T-helper 2 cell treated with Interferon-gamma antibody and Interleukin-4, amounts not matched to agents 5 μg/mL and 100 μg/mL, for 36 hours (primary cell): ENCODE measurements around the gene PAMR1.

ENCODE experiments used
- DNase-seq: peaks from one replicate; pipeline ENCODE4 v3.0.0; 2021; ENCODE audit warnings: low spot score
- H3K27ac Mint-ChIP-seq: one replicate; pipeline ENCODE4 v1.8.0; 2021; ENCODE audit warnings: mild to moderate bottlenecking, mixed read lengths
- H3K27me3 Mint-ChIP-seq: one replicate; pipeline ENCODE4 v1.8.0; 2021; ENCODE audit warnings: low read depth, mixed read lengths
- H3K36me3 Mint-ChIP-seq: one replicate; pipeline ENCODE4 v1.8.0; 2021; ENCODE audit warnings: low read depth, mixed read lengths
- H3K4me1 Mint-ChIP-seq: one replicate; pipeline ENCODE4 v1.8.0; 2021; ENCODE audit warnings: low read depth, mixed read lengths
- H3K4me3 Mint-ChIP-seq: one replicate; pipeline ENCODE4 v1.8.0; 2022; ENCODE audit warnings: mild to moderate bottlenecking, moderate library complexity, mixed read lengths
- H3K9me3 Mint-ChIP-seq: one replicate; pipeline ENCODE4 v1.8.0; 2021; ENCODE audit warnings: mixed read lengths

PAMR1 gene

GRCh38 chr11:35477901-35478300 lies 47.5 kb downstream of the PAMR1 start:
- H3K27ac Mint-ChIP-seq = no peak overlapping the region
- H3K4me1 Mint-ChIP-seq = no peaks in the 10 kb centered on the region
- H3K9me3 Mint-ChIP-seq = peaks cover 19% of the 10 kb centered on the region
- DNase-seq = no peak
- H3K27me3 Mint-ChIP-seq = peaks cover 10% of the 10 kb centered on the region
- H3K4me3 Mint-ChIP-seq = no peak overlapping the region
- no peaks in the 10 kb centered on the region for H3K36me3 Mint-ChIP-seq

- no peak overlapping the region for H3K4me3 Mint-ChIP-seq
- H3K4me1 Mint-ChIP-seq = no peaks in the 10 kb centered on the region
- peaks cover 12% of the 10 kb centered on the region for H3K9me3 Mint-ChIP-seq
- DNase-seq = no peak
- H3K36me3 Mint-ChIP-seq = no peaks in the 10 kb centered on the region
- peaks cover 10% of the 10 kb centered on the region for H3K27me3 Mint-ChIP-seq
- no peak overlapping the region for H3K27ac Mint-ChIP-seq
Observed at GRCh38 chr11:35474688-35475087, 50.7 kb downstream of the PAMR1 start.

DNA sequence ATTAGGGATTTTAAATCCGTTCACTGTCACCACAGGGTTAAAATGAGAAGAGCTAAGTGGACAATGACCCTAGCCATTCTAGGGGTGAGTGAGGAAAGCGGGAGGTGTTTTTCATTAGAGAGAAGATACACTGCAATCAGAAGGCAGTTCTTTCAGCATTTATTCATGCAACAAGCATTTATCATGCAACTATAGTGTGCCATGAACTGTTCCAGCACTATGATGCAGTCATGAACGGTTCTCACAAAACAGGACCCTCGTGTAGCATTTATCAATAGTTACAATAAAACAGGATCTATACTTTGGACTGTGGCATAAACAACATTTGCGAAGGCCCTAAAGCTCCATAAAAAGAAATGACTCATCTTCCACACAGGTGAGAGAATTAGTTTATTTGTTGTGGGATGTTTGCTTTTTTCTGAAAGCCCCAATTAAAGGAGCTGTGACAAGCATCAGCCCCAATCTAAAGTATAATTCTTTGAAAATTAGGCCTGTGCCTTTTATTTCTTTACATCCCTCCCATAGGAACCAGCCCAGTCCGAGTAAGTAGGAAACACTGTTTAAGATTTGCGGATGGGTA lies 51.5 kb downstream of the PAMR1 start:
- Mint-ChIP-seq H3K4me1 (no peaks in the 10 kb centered on the region), H3K36me3 (no peaks in the 10 kb centered on the region), H3K4me3 (no peak overlapping the region), H3K27me3 (peaks cover 12% of the 10 kb centered on the region), H3K9me3 (peaks cover 12% of the 10 kb centered on the region), H3K27ac (no peak overlapping the region)
- DNase-seq = no peak

DNA sequence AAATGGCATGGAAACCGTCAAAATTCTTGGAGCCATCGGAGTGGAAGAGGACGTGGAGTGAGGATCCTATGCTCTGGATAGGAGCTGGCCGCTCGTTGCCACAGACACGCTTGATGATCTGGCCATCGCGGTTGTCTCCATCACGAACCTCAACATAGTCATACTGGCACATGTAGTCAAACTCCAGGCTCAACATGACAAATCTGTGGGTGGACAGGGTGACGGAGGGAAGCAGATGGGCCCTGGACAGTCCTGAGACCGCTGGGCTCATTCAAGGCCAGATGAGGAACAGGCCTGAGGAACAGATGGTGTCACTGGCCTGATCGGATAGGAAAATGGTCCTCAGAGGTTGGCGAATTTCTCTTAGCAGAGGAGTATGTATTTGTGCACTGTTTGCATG lies 54.8 kb downstream of the PAMR1 start:
- H3K27me3 Mint-ChIP-seq = peaks cover 15% of the 10 kb centered on the region
- H3K27ac Mint-ChIP-seq = no peak overlapping the region
- no peaks in the 10 kb centered on the region for H3K4me1 Mint-ChIP-seq
- DNase-seq = no peak
- no peaks in the 10 kb centered on the region for H3K9me3 Mint-ChIP-seq
- H3K36me3 Mint-ChIP-seq = no peaks in the 10 kb centered on the region
- no peak overlapping the region for H3K4me3 Mint-ChIP-seq

GRCh38 chr11:35466058-35466457 lies 59.4 kb downstream of the PAMR1 start:
- H3K4me3 Mint-ChIP-seq = no peak overlapping the region

GRCh38 chr11:35464308-35464707 lies 61.1 kb downstream of the PAMR1 start:
- peaks cover 17% of the 10 kb centered on the region for H3K27me3 Mint-ChIP-seq
- no peaks in the 10 kb centered on the region for H3K36me3 Mint-ChIP-seq
- no peak overlapping the region for H3K4me3 Mint-ChIP-seq
- no peak overlapping the region for H3K27ac Mint-ChIP-seq
- H3K4me1 Mint-ChIP-seq = no peaks in the 10 kb centered on the region
- DNase-seq = no peak
- no peaks in the 10 kb centered on the region for H3K9me3 Mint-ChIP-seq

More at GRCh38 chr11:35466058-35466457, 59.4 kb downstream of the PAMR1 start:
- DNase-seq = no peak
- Mint-ChIP-seq H3K4me1 (no peaks in the 10 kb centered on the region), H3K27ac (no peak overlapping the region), H3K9me3 (no peaks in the 10 kb centered on the region), H3K36me3 (no peaks in the 10 kb centered on the region), H3K27me3 (peaks cover 17% of the 10 kb centered on the region)

GRCh38 chr11:35463331-35463751 lies 62.1 kb downstream of the PAMR1 start:
- H3K27me3 Mint-ChIP-seq = peaks cover 13% of the 10 kb centered on the region
- H3K9me3 Mint-ChIP-seq = no peaks in the 10 kb centered on the region

GRCh38 chr11:35461917-35462538 lies 63.4 kb downstream of the PAMR1 start:
- no peaks in the 10 kb centered on the region for H3K36me3 Mint-ChIP-seq
- DNase-seq = no peak
- no peak overlapping the region for H3K4me3 Mint-ChIP-seq
- H3K4me1 Mint-ChIP-seq = no peaks in the 10 kb centered on the region
- H3K27ac Mint-ChIP-seq = no peak overlapping the region
- peaks cover 10% of the 10 kb centered on the region for H3K27me3 Mint-ChIP-seq
- H3K9me3 Mint-ChIP-seq = no peaks in the 10 kb centered on the region

More at GRCh38 chr11:35463331-35463751, 62.1 kb downstream of the PAMR1 start:
- Mint-ChIP-seq H3K27ac (no peak overlapping the region), H3K4me3 (no peak overlapping the region), H3K4me1 (no peaks in the 10 kb centered on the region), H3K36me3 (no peaks in the 10 kb centered on the region)
- no peak for DNase-seq

DNA sequence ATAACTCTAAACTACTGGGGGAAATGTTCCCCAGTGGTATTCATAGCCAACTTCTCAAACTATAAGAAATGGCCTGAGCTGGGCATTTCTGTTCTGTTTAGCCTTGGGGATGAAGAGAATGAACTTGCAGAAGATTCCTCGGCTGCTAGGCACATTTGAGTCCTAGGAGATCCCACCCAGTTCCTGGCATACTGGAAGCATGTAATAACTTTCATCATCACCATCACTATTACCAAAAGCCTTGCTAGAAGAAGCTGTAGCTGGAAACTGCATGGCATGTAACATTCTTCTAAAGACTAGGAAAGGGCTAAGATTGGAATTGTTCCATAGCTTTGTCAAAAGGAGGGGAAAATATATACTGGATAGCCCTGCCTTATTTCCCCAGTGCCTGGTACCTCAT lies 65.9 kb downstream of the PAMR1 start:
- Mint-ChIP-seq H3K27ac (no peak overlapping the region), H3K36me3 (no peaks in the 10 kb centered on the region), H3K9me3 (no peaks in the 10 kb centered on the region), H3K27me3 (peaks cover 9% of the 10 kb centered on the region), H3K4me1 (no peaks in the 10 kb centered on the region), H3K4me3 (no peak overlapping the region)
- DNase-seq = no peak

DNA sequence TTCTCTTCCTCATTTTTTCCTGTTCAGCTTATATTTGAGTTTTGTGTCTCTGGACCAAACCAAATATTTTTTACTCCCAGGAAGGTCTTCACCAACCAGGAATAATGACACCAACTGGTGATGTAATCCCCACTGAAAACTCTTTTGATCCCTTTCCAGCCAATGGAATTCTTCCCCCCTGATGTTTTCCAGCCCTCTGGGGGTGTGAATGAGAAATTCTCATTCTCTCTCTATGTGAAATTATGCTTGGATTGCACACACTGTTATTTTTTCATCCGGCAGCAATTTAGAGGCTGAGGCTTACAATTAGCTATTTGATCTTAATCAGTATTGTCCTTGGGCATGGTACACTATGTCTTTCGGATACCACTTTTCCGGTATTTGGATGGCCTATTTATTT lies 66.6 kb downstream of the PAMR1 start:
- H3K4me3 Mint-ChIP-seq = no peak overlapping the region
- no peak for DNase-seq
- peaks cover 7% of the 10 kb centered on the region for H3K27me3 Mint-ChIP-seq
- H3K36me3 Mint-ChIP-seq = no peaks in the 10 kb centered on the region
- H3K4me1 Mint-ChIP-seq = no peaks in the 10 kb centered on the region
- H3K9me3 Mint-ChIP-seq = no peaks in the 10 kb centered on the region
- no peak overlapping the region for H3K27ac Mint-ChIP-seq

GRCh38 chr11:35454362-35454761 lies 71.1 kb downstream of the PAMR1 start:
- no peak for DNase-seq
- Mint-ChIP-seq H3K4me1 (no peaks in the 10 kb centered on the region), H3K9me3 (no peaks in the 10 kb centered on the region), H3K27ac (no peak overlapping the region), H3K27me3 (peaks cover 17% of the 10 kb centered on the region), H3K4me3 (no peak overlapping the region), H3K36me3 (no peaks in the 10 kb centered on the region)

- no peaks in the 10 kb centered on the region for H3K36me3 Mint-ChIP-seq
- H3K27ac Mint-ChIP-seq = no peak overlapping the region
- H3K27me3 Mint-ChIP-seq = peaks cover 33% of the 10 kb centered on the region
- H3K9me3 Mint-ChIP-seq = no peaks in the 10 kb centered on the region
- no peak overlapping the region for H3K4me3 Mint-ChIP-seq
- no peak for DNase-seq
- no peaks in the 10 kb centered on the region for H3K4me1 Mint-ChIP-seq
Observed at GRCh38 chr11:35436581-35437250, 88.7 kb downstream of the PAMR1 start.

DNA sequence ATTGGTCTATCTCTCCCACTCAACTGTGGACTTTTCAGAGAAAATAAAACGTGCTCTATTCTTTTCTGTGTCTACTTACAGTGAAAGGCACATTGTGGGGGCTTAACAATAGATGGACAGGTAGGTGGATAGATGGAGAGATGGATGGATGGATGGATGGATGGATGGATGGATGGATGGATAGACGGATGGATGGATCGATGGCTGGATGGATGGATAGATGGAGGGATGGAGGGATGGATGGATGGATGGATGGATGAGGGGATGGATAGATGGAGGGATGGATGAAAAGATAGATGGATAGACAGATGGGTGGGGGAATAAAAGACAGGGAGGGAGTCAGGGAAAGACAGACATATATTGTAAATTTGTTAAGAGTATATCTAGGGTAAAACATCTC lies 91.8 kb downstream of the PAMR1 start:
- no peak overlapping the region for H3K27ac Mint-ChIP-seq
- no peaks in the 10 kb centered on the region for H3K4me1 Mint-ChIP-seq
- H3K9me3 Mint-ChIP-seq = no peaks in the 10 kb centered on the region
- no peak overlapping the region for H3K4me3 Mint-ChIP-seq
- H3K27me3 Mint-ChIP-seq = peaks cover 22% of the 10 kb centered on the region
- H3K36me3 Mint-ChIP-seq = no peaks in the 10 kb centered on the region
- no peak for DNase-seq

DNA sequence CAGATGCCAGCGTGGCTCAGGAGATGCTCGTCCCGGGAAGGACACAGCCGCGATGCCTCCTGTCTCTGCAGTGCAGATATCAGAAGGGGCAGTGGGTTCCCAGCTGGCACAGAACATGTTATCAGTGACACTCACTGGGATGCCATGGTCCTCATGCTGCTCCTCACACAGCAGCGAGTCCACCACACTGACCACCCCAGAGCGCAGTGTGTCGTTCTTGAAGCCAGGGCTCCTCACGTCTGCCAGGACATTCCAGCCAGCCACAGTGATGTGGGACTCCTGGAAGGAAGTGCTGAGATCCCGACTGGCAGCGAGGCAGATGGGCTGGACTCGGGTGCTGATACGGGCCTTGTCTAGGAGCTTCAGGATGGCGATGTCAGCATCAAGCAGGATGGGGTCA lies 93.0 kb downstream of the PAMR1 start:
- H3K27ac Mint-ChIP-seq = no peak overlapping the region
- DNase-seq = no peak
- H3K4me1 Mint-ChIP-seq = no peaks in the 10 kb centered on the region
- peaks cover 24% of the 10 kb centered on the region for H3K27me3 Mint-ChIP-seq
- H3K4me3 Mint-ChIP-seq = no peak overlapping the region
- H3K9me3 Mint-ChIP-seq = no peaks in the 10 kb centered on the region
- no peaks in the 10 kb centered on the region for H3K36me3 Mint-ChIP-seq
